Activated CD8-positive, alpha-beta memory T cell treated with anti-CD3 and anti-CD28 coated beads, Interleukin-2, amount 50 U/mL, for 1 hour (primary cell): ENCODE results near the gene FARP2.
"Not testable (repeated sequence)": the region's sequence is repeated elsewhere in the genome, so short reads cannot be mapped to it uniquely, and the experiment has no call there.

Source experiments
- DNase-seq: peaks from one replicate; pipeline ENCODE4 v3.0.0-alpha.2; 2020; ENCODE audit errors: extremely low read depth

The FARP2 gene, protein sequence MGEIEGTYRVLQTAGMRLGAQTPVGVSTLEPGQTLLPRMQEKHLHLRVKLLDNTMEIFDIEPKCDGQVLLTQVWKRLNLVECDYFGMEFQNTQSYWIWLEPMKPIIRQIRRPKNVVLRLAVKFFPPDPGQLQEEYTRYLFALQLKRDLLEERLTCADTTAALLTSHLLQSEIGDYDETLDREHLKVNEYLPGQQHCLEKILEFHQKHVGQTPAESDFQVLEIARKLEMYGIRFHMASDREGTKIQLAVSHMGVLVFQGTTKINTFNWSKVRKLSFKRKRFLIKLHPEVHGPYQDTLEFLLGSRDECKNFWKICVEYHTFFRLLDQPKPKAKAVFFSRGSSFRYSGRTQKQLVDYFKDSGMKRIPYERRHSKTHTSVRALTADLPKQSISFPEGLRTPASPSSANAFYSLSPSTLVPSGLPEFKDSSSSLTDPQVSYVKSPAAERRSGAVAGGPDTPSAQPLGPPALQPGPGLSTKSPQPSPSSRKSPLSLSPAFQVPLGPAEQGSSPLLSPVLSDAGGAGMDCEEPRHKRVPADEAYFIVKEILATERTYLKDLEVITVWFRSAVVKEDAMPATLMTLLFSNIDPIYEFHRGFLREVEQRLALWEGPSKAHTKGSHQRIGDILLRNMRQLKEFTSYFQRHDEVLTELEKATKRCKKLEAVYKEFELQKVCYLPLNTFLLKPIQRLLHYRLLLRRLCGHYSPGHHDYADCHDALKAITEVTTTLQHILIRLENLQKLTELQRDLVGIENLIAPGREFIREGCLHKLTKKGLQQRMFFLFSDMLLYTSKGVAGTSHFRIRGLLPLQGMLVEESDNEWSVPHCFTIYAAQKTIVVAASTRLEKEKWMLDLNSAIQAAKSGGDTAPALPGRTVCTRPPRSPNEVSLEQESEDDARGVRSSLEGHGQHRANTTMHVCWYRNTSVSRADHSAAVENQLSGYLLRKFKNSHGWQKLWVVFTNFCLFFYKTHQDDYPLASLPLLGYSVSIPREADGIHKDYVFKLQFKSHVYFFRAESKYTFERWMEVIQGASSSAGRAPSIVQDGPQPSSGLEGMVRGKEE

DNA sequence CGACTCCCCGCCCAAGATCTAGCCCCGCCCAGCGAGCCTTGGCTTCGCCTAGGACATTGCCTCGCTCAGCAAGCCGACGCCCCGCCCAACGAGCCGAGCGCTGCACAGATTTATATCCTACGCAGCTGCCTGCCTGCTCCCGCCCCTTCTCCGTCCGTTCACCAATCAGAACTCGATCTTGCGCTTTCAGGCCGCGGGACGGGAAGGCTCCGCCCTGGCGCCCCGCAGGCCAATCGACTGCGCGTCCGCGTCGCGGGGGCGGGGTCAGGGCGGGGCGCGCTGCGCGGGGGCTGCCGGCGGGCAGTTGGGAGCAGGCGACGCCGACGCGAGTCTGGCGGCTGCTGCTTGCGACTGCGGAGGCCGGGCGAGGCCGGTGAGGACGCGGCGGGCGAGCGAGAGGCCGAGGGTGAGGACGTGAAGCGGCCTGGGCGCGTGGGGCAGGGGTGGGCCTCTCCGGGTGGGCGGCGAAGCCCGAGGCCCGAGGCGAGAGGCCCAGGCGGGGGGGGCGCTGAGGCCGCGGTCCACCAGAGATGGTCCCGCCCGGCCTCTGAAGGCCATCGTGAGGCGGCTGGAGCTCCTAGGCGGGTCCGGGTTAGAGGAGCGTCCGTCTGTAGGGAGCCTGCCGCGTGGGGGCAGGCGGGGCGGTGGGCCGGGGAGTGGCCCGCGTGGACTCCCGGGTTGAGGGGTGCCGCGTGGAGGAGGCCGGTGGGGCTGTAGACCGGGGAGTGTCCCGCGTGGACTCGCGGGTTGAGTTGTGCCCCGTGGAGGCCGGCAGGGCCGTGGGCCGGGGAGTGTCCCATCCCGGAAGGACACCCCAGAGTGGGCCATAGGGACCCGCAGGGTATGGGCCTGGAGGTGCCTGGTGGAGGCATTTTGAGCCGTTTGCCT, at the start of gene FARP2:
TSS of gene FARP2 (plus strand) at position 303 of the 888 bp plus-strand sequence. CDS start 16,823 bp downstream, outside the sequence.
- peak; percentile 96 for DNase-seq

DNA sequence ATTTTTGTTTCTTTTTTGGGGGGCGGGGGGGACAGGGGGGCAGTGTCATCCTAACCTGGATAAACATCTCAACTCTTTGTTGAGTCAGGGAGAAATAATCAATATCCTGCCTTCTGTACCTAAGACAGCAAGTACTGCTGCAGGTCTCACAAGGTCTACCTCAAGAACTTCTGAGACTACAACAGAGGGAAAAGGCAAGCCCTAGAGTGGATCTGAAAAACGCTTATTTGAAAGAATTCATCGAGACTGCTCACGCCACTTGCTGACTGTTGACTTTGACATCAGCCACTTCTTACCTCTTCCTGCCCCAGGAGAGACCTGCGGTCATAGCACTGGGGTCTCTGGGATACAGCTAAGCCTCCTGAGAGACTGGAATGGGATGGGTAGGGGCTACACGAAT, 49.0 kb upstream of the FARP2 start:
- no peak for DNase-seq

DNA sequence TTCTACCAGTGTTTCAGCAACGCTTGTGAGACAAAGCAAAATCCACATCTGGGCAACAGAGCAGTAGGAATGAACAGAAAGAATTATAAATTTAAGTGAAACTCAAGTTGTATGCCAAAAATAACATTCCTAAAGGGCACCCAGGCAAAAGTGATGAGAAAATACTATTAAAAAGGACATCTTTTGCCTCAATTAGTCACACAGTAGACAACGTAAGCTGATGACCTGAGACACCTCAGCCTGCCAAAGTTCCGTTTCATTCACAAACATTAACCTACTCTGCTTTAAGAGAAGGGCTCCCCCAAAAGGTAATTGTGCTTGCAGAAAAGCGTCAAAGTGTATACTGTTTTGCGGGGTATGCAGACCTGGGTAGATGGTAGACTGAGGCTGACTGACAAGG, 47.8 kb upstream of the FARP2 start:
- no peak for DNase-seq

DNA sequence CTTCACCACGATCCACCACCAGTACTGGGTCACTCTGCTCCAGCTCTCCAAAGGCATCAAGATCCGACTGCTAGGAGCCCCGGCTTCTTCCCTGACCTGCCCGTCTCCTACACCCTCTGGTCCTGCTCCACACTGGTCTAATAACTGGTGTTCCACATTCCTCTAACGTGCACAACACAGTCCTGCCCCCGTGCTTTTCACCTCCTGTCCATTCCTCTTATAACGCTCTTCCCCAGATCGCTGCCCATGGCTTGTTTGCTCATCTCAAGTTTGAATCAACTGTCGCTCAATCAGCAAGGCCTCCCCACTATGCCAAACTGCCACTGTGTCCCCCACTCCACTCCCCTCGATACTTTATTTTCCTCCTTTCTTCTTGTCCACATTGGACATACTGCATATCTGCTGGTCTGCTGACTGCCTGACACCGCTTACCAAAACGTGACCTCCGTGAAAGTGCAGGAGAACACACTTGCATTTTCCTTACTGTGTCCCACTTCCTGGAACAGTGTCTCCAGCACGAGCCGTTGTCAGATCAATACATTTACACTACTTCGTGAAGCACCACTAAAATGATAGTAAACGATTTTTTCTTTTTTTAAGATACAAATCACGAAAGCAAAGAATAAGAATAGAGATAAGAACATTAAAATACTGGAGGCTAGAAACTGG, 47.1 kb upstream of the FARP2 start:
- no peak for DNase-seq

DNA sequence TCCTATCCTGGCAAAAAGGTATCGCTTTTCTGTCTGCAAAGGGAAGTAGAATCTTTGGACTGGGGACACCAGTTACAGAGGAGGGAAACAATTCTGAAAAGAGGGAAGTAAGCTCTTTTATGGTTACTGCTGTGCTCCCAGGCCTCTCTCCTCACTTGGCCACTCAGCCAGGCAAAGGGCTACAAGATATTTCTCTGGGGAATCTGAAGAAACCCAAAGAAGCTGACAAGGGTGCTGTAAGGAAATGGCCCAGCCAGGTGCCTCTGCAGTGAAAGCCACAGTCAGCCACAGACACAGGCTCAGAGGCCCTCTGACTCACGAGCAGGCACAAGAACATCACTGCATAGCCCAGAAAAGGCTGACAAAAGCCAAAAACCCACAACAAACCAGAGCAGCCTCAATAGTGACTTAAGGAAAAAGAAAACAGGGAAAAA, 46.4 kb upstream of the FARP2 start:
- DNase-seq = peak; percentile 57

DNA sequence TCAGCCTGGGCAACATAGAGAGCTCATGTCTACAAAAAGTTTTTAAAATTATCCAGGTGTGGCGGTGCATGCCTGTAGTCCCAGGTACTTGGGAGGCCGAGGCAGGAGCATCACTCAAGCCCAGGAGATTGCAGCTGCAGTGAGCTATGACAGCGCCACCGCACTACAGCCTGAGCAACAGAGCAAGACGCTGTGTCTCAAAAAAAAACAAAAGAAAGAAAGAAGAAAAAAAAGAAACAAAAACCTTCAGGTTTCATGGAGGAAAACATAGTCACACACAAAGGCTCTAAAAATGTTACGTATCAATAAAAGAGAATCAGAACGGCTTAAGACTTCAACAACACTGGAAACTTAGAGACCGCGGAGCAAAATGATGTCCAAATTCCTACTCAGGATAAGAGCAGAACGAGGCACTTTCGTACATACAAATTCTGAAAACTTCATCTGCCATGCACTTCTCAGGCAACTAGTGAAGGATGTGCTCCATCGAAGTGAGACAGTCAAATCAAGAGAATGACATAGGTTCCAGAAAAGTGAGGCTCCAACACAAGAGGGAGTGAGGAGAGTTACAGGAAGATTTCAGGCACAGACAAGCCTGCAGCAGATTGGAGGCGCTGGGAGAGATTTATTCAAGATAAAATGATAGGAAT, 45.0 kb upstream of the FARP2 start:
- DNase-seq = no peak

DNA sequence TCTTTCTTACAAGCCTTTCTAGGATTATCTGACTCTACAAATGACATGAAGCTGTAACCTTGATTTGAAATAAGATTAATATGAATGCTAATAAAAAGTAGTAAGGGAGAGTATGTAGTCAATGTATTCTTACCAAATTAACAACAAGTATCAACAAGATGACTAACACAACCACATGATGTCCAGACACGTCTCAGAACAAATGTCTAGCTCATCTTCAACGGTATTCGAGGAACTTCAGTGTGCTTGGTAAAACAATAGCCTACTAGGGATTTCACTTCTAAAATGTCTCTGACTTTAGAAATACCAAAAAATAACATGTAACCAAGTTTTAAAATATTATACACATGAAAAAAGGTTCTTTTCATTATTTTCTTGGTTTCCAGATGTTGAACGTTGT, 44.0 kb upstream of the FARP2 start:
- no peak for DNase-seq

DNA sequence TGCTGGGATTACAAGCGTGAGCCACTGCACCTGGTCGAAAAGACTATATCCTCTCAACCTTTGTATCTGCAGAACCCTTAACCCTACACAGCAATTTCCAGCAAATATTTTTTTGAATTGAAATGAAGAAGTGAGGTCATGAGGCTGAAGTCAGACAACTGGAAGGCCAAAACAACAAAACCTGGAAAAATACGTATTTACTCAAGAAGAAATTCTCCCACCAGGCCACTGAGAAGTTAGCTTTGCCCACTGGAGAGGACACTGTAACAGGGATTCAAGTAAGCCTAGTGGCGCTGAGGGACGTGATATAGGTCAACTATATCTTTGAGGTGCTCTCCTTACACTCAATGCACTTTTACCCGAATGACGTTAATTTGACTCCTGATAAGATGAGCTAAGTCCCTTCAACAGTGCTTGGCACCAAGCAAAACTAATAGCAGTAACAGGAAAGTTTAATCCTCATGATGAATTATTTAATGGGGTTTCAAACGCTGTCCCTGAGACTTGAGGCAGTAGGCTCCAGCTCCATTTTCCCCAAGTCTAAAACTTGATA, 42.5 kb upstream of the FARP2 start:
- no peak for DNase-seq

DNA sequence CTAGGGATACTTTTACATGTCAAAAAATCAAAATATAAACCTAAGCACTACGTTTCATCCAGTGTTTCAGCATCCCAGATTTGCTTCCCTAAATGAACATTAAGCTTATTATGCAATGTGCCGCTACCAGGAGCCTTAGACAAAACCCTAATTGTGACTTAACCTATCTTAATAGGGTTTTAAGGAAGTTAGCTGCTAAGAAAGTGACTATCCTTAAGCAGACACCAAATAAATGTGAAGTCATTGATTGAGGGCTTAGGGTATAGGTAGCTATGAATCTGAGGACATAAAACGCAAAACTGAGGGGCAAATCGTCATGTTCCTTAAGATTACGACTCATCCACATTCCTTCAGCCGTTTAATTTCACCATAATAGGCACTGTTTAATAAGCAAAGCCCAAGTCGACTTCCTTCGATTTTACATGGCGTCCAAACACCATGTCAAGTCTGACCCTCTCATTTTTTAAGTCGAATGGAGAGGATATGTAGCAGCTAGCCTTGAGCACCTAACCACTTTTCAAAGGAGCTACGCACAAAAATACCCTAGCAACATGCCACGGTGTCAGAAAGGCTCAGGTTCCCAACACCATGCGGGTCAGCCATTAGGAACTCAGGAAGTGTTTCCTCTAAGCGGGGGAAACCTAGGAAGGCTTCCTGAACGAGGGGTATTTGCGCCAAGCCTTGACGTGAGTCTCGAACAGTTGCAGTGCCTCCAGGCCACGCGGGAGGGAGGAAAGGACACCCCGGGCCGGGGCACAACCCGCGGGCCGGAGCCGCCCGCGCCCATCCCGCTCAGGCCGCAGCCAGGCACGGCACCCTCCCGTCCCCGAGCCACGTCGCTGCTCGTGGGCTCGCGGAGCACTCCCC, 41.6 kb upstream of the FARP2 start:
- DNase-seq = no peak

DNA sequence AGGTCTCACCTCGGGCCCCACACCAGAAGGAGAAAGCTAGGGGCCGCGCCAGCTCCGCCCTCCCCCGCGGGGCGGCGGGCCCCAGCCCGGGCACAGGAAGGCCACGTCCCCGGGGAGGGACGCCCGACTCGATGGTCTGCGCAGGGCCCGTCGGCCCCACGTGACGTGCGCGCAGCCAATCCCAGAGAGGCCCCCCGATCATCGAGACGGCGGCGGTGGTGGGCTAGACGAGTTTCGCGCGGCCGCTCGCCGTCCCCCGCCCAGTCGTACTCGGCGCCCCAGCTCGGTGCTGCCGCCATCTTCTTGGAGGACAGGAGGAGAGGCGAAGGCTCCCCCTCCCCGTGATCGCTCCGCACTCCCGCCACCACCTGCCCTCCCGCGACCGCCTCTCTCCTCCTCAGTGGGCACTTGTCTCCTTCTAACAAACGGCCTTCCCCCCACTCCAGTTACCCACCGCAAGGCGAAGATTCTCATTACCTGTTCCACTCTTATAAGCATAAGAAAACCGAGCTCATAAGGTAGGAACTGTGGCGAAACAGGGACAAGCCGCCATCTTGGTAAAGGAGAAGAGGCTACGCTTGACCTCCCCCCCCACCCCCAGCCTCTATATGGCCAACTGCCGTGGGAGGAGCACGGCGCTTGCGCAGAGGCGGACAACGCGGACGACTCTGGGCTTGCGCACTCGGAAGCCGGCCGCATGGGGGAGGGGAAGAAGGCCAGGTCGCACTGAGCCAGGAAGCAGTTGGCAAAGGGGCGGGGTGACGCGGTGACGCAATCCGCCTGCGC, 40.8 kb upstream of the FARP2 start, which contains the start of gene HDLBP:
TSS of gene HDLBP (minus strand) at position 580 of the 786 bp plus-strand sequence. CDS start 48,803 bp downstream, outside the sequence.
- DNase-seq = peak; percentile 100

DNA sequence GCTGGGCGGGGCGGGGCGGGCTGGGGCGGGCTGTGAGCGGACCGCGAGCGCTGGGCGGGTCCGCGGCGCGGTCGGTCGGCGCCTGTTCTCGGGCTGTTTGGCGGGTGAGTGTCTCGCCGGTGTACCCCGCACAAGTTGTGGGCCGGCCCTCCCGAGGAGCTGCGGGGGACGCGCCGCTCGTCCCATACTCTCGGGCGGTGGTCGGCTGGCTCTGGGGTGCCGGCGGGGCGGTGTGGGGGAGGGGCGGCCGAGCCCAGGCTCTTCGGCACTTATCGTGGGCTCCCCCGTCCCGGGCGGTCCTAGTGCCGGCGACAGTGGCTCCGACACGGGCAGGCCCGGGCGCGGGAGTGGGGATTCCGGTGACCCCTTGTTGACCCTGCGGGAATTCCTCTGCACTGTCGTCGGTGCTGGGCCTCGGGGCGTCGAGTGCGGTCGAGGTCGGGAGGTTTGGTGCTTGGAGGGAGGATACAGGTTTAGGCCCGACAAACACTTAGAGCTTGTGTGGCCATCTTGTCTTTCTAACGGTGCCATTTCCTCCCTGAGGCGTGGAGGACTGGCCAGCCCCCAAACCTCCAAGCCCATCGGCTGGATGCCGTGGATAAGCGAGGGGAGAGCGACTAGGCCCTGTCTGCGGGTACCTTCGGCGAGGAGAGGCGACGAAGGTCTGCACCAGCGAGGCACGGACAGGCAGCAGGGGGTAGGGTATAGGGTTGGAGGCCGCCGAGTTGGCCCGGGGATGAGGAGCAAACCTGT, 40.0 kb upstream of the FARP2 start, which contains the start of gene SEPTIN2:
TSS of gene SEPTIN2 (plus strand) at position 47 of the 753 bp plus-strand sequence. CDS start 8,308 bp downstream, outside the sequence.
- DNase-seq = peak; percentile 40

DNA sequence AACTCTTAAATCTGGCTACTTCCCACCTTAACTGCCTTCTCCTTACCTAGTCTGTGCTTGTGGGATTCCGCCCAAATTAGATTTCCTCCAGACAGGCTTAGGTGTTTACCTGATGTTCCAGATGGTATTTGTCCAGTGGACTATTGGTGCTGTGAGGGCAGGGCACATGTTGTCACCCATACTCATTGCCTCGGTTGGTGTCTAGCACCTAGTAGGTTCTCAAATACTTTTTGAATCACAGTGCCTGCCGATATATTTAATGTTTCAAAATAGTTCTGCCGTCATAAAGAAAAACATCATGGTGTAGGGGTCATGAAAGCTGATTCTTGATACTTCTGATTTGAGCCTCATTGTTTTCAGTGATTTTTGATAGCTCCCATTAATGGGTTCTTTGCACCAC, 39.3 kb upstream of the FARP2 start:
- no peak for DNase-seq

DNA sequence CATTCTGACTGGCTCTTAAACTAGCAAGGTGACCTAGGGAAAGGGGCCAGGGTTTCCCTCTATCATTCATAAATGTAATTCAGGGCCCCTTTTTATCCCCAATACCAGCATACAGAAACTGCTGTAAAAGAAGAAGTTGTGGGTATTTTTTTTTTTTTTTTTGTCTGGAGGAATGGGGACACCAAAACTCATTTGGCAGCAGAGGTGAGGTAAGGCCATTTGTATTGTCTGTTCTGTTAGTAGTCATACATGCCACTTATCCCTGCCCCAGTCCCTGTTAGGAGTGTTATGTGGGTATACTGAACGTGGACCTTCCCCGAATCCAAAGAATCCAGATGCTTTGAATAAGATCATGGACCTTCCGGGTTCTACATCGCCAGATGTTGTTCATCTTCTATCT, 38.7 kb upstream of the FARP2 start:
- no peak for DNase-seq

DNA sequence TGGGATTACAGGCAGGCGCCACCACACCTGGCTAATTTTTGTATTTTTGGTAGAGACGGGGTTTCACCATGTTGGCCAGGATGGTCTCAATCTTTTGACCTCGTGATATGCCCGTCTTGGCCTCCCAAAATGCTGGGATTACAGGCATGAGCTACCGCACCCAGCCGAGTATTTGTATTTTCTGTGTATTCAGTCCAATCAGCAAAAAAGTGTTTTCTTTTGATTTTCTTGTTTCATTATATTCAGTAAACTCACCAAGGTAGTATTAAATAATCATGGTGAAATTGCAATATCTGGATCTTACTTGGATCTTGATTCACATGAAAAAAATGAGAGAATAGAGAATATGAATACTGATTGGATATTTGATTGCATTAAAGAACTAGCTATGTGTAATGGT, 37.3 kb upstream of the FARP2 start:
- not testable (repeated sequence) for DNase-seq

DNA sequence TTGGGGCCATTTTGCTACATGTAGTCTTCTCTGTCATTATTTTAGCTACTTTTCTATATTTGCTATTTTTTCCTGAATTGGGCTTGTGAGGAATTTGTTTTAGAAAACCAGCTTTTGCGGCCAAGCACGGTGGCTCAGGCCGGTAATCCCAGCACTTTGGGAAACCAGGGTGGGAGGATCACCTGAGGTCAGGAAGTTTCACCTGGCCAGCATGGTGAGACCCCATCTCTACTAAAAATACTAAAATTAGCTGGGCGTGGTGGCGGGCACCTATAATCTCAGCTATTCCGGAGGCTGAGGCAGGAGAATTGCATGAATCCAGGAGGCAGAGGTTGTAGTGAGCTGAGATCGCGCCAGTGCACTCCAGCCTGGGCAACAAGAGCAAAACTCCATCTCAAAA, 35.7 kb upstream of the FARP2 start:
- DNase-seq = no peak

DNA sequence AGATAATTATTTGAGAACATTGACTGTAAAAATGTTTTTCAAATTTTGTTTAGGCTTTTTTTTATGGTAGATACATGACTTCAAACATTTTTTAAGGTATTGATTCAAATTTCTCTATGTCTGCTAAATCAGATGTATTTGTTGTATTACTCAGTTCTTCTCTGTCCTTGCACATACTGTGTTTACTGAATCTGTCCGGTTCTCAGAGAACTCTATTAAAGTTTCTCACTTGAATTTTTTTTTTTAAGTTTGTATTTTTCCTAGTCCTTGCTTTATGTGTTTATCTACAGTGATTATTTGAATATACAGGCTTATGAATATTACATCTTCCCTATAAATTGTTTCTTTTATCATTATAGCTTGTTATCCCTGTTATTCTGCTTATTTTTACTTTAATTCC, 35.1 kb upstream of the FARP2 start:
- no peak for DNase-seq

DNA sequence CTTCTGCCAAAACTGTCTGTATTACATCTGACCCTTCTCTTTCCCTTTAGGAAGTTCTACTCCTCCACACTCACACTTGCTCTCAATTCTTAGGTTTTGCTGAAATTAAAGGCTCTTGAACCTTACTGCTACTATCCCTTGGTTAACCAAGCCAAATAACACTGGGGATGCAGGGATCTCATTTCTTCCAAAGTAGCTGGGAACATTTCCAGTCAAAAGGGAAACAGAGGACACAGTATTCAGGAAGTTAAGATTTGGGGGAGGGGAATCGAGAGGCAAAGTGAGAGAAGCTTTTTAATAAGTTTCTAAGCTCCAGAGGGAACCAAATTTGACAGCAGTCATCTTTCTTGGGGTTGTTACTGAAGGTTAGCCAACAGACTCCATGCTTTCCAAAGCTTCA, 34.2 kb upstream of the FARP2 start:
- DNase-seq = no peak
